Measurements from ENCODE around the gene ALPP.

DNA sequence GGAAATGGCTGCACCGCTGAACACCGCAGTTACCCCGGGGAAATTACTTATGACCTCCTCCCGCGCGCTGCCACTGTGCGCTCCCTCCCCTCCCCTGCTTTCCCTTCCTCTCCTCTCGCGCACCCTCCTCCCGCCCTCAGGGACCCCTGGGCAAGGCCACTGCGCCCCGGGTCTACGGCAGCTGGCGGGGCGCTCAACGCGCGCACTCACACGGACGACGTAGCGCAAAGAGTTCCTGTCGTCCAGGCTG is 7.9 kb downstream of the ALPP start:
- TF ChIP-seq, protein P1, sequence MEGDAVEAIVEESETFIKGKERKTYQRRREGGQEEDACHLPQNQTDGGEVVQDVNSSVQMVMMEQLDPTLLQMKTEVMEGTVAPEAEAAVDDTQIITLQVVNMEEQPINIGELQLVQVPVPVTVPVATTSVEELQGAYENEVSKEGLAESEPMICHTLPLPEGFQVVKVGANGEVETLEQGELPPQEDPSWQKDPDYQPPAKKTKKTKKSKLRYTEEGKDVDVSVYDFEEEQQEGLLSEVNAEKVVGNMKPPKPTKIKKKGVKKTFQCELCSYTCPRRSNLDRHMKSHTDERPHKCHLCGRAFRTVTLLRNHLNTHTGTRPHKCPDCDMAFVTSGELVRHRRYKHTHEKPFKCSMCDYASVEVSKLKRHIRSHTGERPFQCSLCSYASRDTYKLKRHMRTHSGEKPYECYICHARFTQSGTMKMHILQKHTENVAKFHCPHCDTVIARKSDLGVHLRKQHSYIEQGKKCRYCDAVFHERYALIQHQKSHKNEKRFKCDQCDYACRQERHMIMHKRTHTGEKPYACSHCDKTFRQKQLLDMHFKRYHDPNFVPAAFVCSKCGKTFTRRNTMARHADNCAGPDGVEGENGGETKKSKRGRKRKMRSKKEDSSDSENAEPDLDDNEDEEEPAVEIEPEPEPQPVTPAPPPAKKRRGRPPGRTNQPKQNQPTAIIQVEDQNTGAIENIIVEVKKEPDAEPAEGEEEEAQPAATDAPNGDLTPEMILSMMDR (conservative IDR thresholded peaks at IDR 0.05; ENCODE audit: low read depth, low read length): no peak
- no peak for TF ChIP-seq EZH2 (IDR thresholded peaks at IDR 0.05; ENCODE audit: low read length, unreplicated experiment)
- TF ChIP-seq EZH2phosphoT487 (IDR thresholded peaks at IDR 0.05; ENCODE audit: borderline replicate concordance, low read length): no peak

Measured in PC-3 (cell line).